SK-N-SH (cell line): ENCODE results near the gene CDK9.

Source experiments
- EZH2phosphoT487 ChIP-seq: fragments of 200-600 bp; sonication (generic); IDR thresholded peaks from 2 replicates; pipeline ENCODE4 v1.6.1; 2017; ENCODE audit warnings: low read depth, mixed run types, mild to moderate bottlenecking, antibody characterized with exemption, moderate library complexity, borderline replicate concordance
- RFX5 ChIP-seq: IDR thresholded peaks from 2 replicates; pipeline ENCODE4 v1.6.1; 2012; ENCODE audit warnings: mild to moderate bottlenecking, improper control_type of control experiment, low read length
- TF ChIP-seq, protein P1 (sequence below): fragments of 200-600 bp; sonication (generic); IDR thresholded peaks from 2 replicates; pipeline ENCODE4 v1.6.1; 2017; ENCODE audit warnings: antibody characterized with exemption, mild to moderate bottlenecking, moderate library complexity

DNA sequence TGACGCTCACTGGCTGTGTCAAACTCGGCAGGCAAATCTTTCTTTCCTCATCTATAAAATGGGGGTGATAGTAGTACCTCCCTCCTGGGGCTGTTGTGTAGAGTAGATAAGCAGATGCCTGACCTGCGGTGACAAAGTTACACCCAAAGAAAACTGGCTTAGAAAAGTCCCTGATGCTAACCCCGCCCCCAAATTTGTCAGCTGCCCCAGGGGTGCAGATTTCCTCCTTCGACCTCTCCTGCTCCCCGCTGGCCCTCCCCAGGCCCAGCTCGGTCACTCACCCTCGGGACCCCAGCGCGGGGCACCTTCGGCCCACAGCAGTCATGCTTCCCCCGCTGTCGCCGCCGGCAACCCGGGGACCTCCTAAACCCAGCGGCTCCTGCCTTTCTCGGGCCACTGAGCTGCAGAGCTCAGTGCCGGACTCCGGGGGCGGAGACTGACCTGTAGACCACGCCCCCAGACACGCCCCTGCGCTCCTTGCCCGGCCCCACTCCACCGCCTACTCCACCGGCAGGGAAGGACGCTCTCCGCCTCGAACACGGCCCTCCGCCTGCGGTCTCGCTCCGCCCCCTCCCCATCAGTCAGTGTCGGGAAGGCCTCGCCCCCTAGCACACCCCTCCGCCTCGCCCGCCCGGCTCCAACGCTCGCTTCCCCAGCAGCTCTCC lies 14.8 kb upstream of the CDK9 start:
- TF ChIP-seq RFX5, result no peak
- no peak for TF ChIP-seq EZH2phosphoT487
- TF ChIP-seq, protein P1, sequence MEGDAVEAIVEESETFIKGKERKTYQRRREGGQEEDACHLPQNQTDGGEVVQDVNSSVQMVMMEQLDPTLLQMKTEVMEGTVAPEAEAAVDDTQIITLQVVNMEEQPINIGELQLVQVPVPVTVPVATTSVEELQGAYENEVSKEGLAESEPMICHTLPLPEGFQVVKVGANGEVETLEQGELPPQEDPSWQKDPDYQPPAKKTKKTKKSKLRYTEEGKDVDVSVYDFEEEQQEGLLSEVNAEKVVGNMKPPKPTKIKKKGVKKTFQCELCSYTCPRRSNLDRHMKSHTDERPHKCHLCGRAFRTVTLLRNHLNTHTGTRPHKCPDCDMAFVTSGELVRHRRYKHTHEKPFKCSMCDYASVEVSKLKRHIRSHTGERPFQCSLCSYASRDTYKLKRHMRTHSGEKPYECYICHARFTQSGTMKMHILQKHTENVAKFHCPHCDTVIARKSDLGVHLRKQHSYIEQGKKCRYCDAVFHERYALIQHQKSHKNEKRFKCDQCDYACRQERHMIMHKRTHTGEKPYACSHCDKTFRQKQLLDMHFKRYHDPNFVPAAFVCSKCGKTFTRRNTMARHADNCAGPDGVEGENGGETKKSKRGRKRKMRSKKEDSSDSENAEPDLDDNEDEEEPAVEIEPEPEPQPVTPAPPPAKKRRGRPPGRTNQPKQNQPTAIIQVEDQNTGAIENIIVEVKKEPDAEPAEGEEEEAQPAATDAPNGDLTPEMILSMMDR, result no peak
